HEK293 (cell line): Measurements from ENCODE around the gene VARS1.

Source experiments
- BCL11A ChIP-seq: fragments of 450-650 bp; formaldehyde crosslinking; IDR thresholded peaks from 2 replicates; pipeline ENCODE4 v1.5.1; 2016; ENCODE audit warnings: low read depth, missing biosample characterization, missing genetic modification characterization
- GLI4 ChIP-seq: fragments of 450-650 bp; formaldehyde crosslinking; IDR thresholded peaks from 2 replicates; pipeline ENCODE4 v1.5.1; 2016; ENCODE audit warnings: missing biosample characterization, missing genetic modification characterization
- GLIS1 ChIP-seq: fragments of 450-650 bp; formaldehyde crosslinking; IDR thresholded peaks from 2 replicates; pipeline ENCODE4 v1.5.1; 2016; ENCODE audit warnings: missing biosample characterization, missing genetic modification characterization
- MZF1 ChIP-seq: fragments of 450-650 bp; formaldehyde crosslinking; IDR thresholded peaks from 2 replicates; pipeline ENCODE4 v1.5.1; 2017; ENCODE audit warnings: missing biosample characterization, missing genetic modification characterization, borderline replicate concordance
- PBX3 ChIP-seq: sonication (generic); formaldehyde crosslinking; IDR thresholded peaks from 2 replicates; pipeline ENCODE4 v1.8.1; 2022; ENCODE audit warnings: mild to moderate bottlenecking, moderate library complexity, missing genetic modification reagents
- REPIN1 ChIP-seq: fragments of 450-650 bp; formaldehyde crosslinking; IDR thresholded peaks from 2 replicates; pipeline ENCODE4 v1.5.1; 2017; ENCODE audit warnings: missing biosample characterization, missing genetic modification characterization, low read depth
- SP3 ChIP-seq: fragments of 450-650 bp; formaldehyde crosslinking; IDR thresholded peaks from 2 replicates; pipeline ENCODE4 v1.5.1; 2016; ENCODE audit warnings: missing biosample characterization, missing genetic modification characterization
- SP7 ChIP-seq: fragments of 450-650 bp; formaldehyde crosslinking; IDR thresholded peaks from 2 replicates; pipeline ENCODE4 v1.5.1; 2016; ENCODE audit warnings: missing biosample characterization, missing genetic modification characterization
- WT1 ChIP-seq: fragments of 450-650 bp; formaldehyde crosslinking; IDR thresholded peaks from 2 replicates; pipeline ENCODE4 v1.5.1; 2016; ENCODE audit warnings: missing biosample characterization, missing genetic modification characterization
- ZBTB10 ChIP-seq: fragments of 450-650 bp; formaldehyde crosslinking; IDR thresholded peaks from 2 replicates; pipeline ENCODE4 v1.5.1; 2016; ENCODE audit warnings: missing biosample characterization, missing genetic modification characterization
- ZBTB48 ChIP-seq: fragments of 450-650 bp; formaldehyde crosslinking; IDR thresholded peaks from 2 replicates; pipeline ENCODE4 v1.5.1; 2016; ENCODE audit warnings: missing biosample characterization, missing genetic modification characterization
- ZFP69B ChIP-seq: fragments of 450-650 bp; formaldehyde crosslinking; IDR thresholded peaks from 2 replicates; pipeline ENCODE4 v1.5.1; 2016; ENCODE audit warnings: missing biosample characterization, missing genetic modification characterization
- ZIC2 ChIP-seq: fragments of 450-650 bp; formaldehyde crosslinking; IDR thresholded peaks from 2 replicates; pipeline ENCODE4 v1.5.1; 2016; ENCODE audit warnings: missing biosample characterization, missing genetic modification characterization
- ZNF155 ChIP-seq: fragments of 450-650 bp; formaldehyde crosslinking; IDR thresholded peaks from 2 replicates; pipeline ENCODE4 v1.5.1; 2016; ENCODE audit warnings: missing biosample characterization, missing genetic modification characterization
- ZNF311 ChIP-seq: fragments of 450-650 bp; formaldehyde crosslinking; IDR thresholded peaks from 2 replicates; pipeline ENCODE4 v1.5.1; 2017; ENCODE audit warnings: missing biosample characterization, missing genetic modification characterization, borderline replicate concordance
- ZNF404 ChIP-seq: fragments of 450-650 bp; formaldehyde crosslinking; IDR thresholded peaks from 2 replicates; pipeline ENCODE4 v1.5.1; 2017; ENCODE audit warnings: missing biosample characterization, missing genetic modification characterization
- ZNF501 ChIP-seq: fragments of 450-650 bp; formaldehyde crosslinking; IDR thresholded peaks from 2 replicates; pipeline ENCODE4 v1.5.1; 2016; ENCODE audit warnings: missing biosample characterization, missing genetic modification characterization
- ZNF549 ChIP-seq: fragments of 450-650 bp; IDR thresholded peaks from 2 replicates; pipeline ENCODE4 v1.5.1; 2018; ENCODE audit warnings: missing biosample characterization, missing genetic modification characterization, mild to moderate bottlenecking, inconsistent platforms, moderate library complexity
- ZNF791 ChIP-seq: fragments of 450-650 bp; formaldehyde crosslinking; IDR thresholded peaks from 2 replicates; pipeline ENCODE4 v1.5.1; 2016; ENCODE audit warnings: missing biosample characterization, missing genetic modification characterization
- ZNF830 ChIP-seq: fragments of 450-650 bp; IDR thresholded peaks from 2 replicates; pipeline ENCODE4 v1.5.0; 2018; ENCODE audit warnings: missing biosample characterization, missing genetic modification characterization, low read depth, mild to moderate bottlenecking, moderate library complexity
- ZXDB ChIP-seq: fragments of 450-650 bp; formaldehyde crosslinking; IDR thresholded peaks from 2 replicates; pipeline ENCODE4 v1.5.1; 2016; ENCODE audit warnings: missing biosample characterization, missing genetic modification characterization
- TF ChIP-seq, protein P1 (sequence below): fragments of 450-650 bp; formaldehyde crosslinking; IDR thresholded peaks from 2 replicates; pipeline ENCODE4 v1.5.1; 2016; ENCODE audit warnings: missing biosample characterization, missing genetic modification characterization
- TF ChIP-seq, protein P2 (sequence below): fragments of 450-650 bp; formaldehyde crosslinking; IDR thresholded peaks from 2 replicates; pipeline ENCODE4 v1.5.1; 2016; ENCODE audit warnings: missing biosample characterization, missing genetic modification characterization
- TF ChIP-seq, protein P3 (sequence below): fragments of 450-650 bp; formaldehyde crosslinking; IDR thresholded peaks from 2 replicates; pipeline ENCODE4 v1.5.1; 2016; ENCODE audit warnings: missing biosample characterization, missing genetic modification characterization
- TF ChIP-seq, protein P4 (sequence below): fragments of 450-650 bp; formaldehyde crosslinking; IDR thresholded peaks from 2 replicates; pipeline ENCODE4 v1.5.1; 2017; ENCODE audit warnings: missing biosample characterization, missing genetic modification characterization

The VARS1 gene

GRCh38 chr6:31769684-31770371, 25.7 kb downstream of the VARS1 start (continued):
- TF ChIP-seq, protein P1, sequence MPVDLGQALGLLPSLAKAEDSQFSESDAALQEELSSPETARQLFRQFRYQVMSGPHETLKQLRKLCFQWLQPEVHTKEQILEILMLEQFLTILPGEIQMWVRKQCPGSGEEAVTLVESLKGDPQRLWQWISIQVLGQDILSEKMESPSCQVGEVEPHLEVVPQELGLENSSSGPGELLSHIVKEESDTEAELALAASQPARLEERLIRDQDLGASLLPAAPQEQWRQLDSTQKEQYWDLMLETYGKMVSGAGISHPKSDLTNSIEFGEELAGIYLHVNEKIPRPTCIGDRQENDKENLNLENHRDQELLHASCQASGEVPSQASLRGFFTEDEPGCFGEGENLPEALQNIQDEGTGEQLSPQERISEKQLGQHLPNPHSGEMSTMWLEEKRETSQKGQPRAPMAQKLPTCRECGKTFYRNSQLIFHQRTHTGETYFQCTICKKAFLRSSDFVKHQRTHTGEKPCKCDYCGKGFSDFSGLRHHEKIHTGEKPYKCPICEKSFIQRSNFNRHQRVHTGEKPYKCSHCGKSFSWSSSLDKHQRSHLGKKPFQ: no peak
- TF ChIP-seq, protein P2, sequence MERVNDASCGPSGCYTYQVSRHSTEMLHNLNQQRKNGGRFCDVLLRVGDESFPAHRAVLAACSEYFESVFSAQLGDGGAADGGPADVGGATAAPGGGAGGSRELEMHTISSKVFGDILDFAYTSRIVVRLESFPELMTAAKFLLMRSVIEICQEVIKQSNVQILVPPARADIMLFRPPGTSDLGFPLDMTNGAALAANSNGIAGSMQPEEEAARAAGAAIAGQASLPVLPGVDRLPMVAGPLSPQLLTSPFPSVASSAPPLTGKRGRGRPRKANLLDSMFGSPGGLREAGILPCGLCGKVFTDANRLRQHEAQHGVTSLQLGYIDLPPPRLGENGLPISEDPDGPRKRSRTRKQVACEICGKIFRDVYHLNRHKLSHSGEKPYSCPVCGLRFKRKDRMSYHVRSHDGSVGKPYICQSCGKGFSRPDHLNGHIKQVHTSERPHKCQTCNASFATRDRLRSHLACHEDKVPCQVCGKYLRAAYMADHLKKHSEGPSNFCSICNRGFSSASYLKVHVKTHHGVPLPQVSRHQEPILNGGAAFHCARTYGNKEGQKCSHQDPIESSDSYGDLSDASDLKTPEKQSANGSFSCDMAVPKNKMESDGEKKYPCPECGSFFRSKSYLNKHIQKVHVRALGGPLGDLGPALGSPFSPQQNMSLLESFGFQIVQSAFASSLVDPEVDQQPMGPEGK (tag by site-specific recombination): peak; percentile 74
- no peak for TF ChIP-seq ZNF830 (tag by site-specific recombination)
- no peak for TF ChIP-seq ZNF791 (tag by site-specific recombination)
- peak; percentile 51 for TF ChIP-seq SP7
- no peak for TF ChIP-seq ZXDB (tag by site-specific recombination)
- TF ChIP-seq ZFP69B (tag by site-specific recombination): 0 out of 2 replicates have a peak, but pooled peaks have one; percentile 32
- TF ChIP-seq ZNF155 (tag by site-specific recombination): no peak
- TF ChIP-seq, protein P3, sequence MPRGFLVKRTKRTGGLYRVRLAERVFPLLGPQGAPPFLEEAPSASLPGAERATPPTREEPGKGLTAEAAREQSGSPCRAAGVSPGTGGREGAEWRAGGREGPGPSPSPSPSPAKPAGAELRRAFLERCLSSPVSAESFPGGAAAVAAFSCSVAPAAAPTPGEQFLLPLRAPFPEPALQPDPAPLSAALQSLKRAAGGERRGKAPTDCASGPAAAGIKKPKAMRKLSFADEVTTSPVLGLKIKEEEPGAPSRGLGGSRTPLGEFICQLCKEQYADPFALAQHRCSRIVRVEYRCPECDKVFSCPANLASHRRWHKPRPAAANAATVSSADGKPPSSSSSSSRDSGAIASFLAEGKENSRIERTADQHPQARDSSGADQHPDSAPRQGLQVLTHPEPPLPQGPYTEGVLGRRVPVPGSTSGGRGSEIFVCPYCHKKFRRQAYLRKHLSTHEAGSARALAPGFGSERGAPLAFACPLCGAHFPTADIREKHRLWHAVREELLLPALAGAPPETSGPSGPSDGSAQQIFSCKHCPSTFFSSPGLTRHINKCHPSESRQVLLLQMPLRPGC: no peak
- 0 out of 2 replicates have a peak, but pooled peaks have one; percentile 43 for TF ChIP-seq ZIC2 (tag by site-specific recombination)
- 0 out of 2 replicates have a peak, but pooled peaks have one; percentile 19 for TF ChIP-seq REPIN1 (tag by site-specific recombination)
- TF ChIP-seq MZF1 (tag by site-specific recombination): no peak
- TF ChIP-seq, protein P4, sequence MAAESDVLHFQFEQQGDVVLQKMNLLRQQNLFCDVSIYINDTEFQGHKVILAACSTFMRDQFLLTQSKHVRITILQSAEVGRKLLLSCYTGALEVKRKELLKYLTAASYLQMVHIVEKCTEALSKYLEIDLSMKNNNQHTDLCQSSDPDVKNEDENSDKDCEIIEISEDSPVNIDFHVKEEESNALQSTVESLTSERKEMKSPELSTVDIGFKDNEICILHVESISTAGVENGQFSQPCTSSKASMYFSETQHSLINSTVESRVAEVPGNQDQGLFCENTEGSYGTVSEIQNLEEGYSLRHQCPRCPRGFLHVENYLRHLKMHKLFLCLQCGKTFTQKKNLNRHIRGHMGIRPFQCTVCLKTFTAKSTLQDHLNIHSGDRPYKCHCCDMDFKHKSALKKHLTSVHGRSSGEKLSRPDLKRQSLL (tag by site-specific recombination): no peak
- no peak for TF ChIP-seq ZNF404
- no peak for TF ChIP-seq GLI4 (tag by site-specific recombination)
- no peak for TF ChIP-seq BCL11A (tag by site-specific recombination)
- no peak for TF ChIP-seq ZNF549 (tag by site-specific recombination)
- TF ChIP-seq ZNF311 (tag by site-specific recombination): no peak
- TF ChIP-seq WT1 (tag by site-specific recombination): no peak
- no peak for TF ChIP-seq PBX3 (CRISPR knock-in tag)
- no peak for TF ChIP-seq ZNF501 (tag by site-specific recombination)
- peak; percentile 51 for TF ChIP-seq GLIS1
- peak; percentile 73 for TF ChIP-seq ZBTB10 (tag by site-specific recombination)
- peak; percentile 42; the same call in 1 of the 2 replicates for TF ChIP-seq SP3
- no peak for TF ChIP-seq ZBTB48 (tag by site-specific recombination)
- TF ChIP-seq, all 188 proteins: peak for 20
